ENCODE data around the gene UBTD2. TPM values are rescaled to one million over a fixed set of nuclear protein-coding genes. Genes with fewer than 3 reads are reported as not detected.

The UBTD2 gene
- total and polyA plus RNA-seq, 2 experiments from 2014 or later, result 17.9 to 46.3 TPM

GRCh38 chr5:172243302-172243701 lies 40.3 kb downstream of the UBTD2 start:
- Histone ChIP-seq H3K79me2 (replicated peaks; ENCODE audit: insufficient read depth) (peaks cover 99% of the 10 kb centered on the region), H3K36me3 (ENCODE audit: insufficient read depth) (no peaks in the 10 kb centered on the region), H3K4me3 (no peak overlapping the region), H3K4me1 (ENCODE audit: insufficient read depth) (peaks cover under 1% of the 10 kb centered on the region; the same call in 1 of the 2 replicates), H3K4me2 (no peak overlapping the region), H4K20me1 (replicated peaks; ENCODE audit: insufficient read depth) (peaks cover 44% of the 10 kb centered on the region; the same call in 1 of the 2 replicates), H2AFZ (no peak overlapping the region), H3K27ac (ENCODE audit: low read depth) (no peak overlapping the region), H3F3A (replicated peaks; ENCODE audit: low read depth) (peaks cover 3% of the 10 kb centered on the region), H3K27me3 (ENCODE audit: insufficient read depth) (no peaks in the 10 kb centered on the region), H3K9me2 (ENCODE audit: insufficient read depth) (no peaks in the 10 kb centered on the region)
- TF ChIP-seq POLR2AphosphoS5 (IDR thresholded peaks at IDR 0.05; ENCODE audit: low read depth), result no peak
- no peak for TF ChIP-seq CTCF (conservative IDR thresholded peaks at IDR 0.05; ENCODE audit: low read depth in 2 of 2)
- TF ChIP-seq ZNF331 (CRISPR knock-in tag; IDR thresholded peaks at IDR 0.05; ENCODE audit: low read depth), result no peak
- no peak for TF ChIP-seq ETS1 (IDR thresholded peaks at IDR 0.05)
- TF ChIP-seq CREB1 (CRISPR knock-in tag; IDR thresholded peaks at IDR 0.05; ENCODE audit: low read depth), result no peak
- no peak for TF ChIP-seq ZNF114 (CRISPR knock-in tag; IDR thresholded peaks at IDR 0.05)
- H3K4me1 Mint-ChIP-seq, result peaks cover 9% of the 10 kb centered on the region
- no peak overlapping the region for H3K27ac Mint-ChIP-seq
- peaks cover 8% of the 10 kb centered on the region for H3K27me3 Mint-ChIP-seq (ENCODE audit: insufficient read depth, low read depth, poor library complexity)
- DNase-seq (ENCODE audit: low spot score) (no peak), ATAC-seq (no peak)
- H3K36me3 Mint-ChIP-seq (ENCODE audit: low read depth), result peaks cover 12% of the 10 kb centered on the region; the same call in 2 of the 3 replicates
- no peaks in the 10 kb centered on the region for H3K9me3 Mint-ChIP-seq
- H3K4me3 Mint-ChIP-seq, result no peak overlapping the region

- Mint-ChIP-seq H3K4me1 (peaks cover 33% of the 10 kb centered on the region), H3K4me3 (no peak overlapping the region), H3K36me3 (ENCODE audit: low read depth) (peaks cover 16% of the 10 kb centered on the region; the same call in 2 of the 3 replicates), H3K9me3 (no peaks in the 10 kb centered on the region), H3K27me3 (ENCODE audit: insufficient read depth, low read depth, poor library complexity) (peaks cover 6% of the 10 kb centered on the region), H3K27ac (no peak overlapping the region)
- Histone ChIP-seq H2AFZ (no peak overlapping the region), H4K20me1 (replicated peaks; ENCODE audit: insufficient read depth) (peaks cover 44% of the 10 kb centered on the region), H3K27me3 (ENCODE audit: insufficient read depth) (no peaks in the 10 kb centered on the region), H3F3A (replicated peaks; ENCODE audit: low read depth) (no peaks in the 10 kb centered on the region; the same call in 1 of the 2 replicates), H3K79me2 (replicated peaks; ENCODE audit: insufficient read depth) (peaks cover 92% of the 10 kb centered on the region), H3K36me3 (ENCODE audit: insufficient read depth) (0 out of 2 replicates have a peak, but pooled peaks cover 4% of the 10 kb centered on the region), H3K4me3 (no peak overlapping the region), H3K27ac (ENCODE audit: low read depth) (no peak overlapping the region), H3K9me2 (ENCODE audit: insufficient read depth) (no peaks in the 10 kb centered on the region), H3K4me2 (no peak overlapping the region), H3K4me1 (ENCODE audit: insufficient read depth) (peaks cover 15% of the 10 kb centered on the region)
- ATAC-seq, result no peak
- no peak for DNase-seq (ENCODE audit: low spot score)
- no peak for TF ChIP-seq POLR2AphosphoS5 (IDR thresholded peaks at IDR 0.05; ENCODE audit: low read depth)
- no peak for TF ChIP-seq CTCF (conservative IDR thresholded peaks at IDR 0.05; ENCODE audit: low read depth in 2 of 2)
- TF ChIP-seq EZH2phosphoT487 (IDR thresholded peaks at IDR 0.05; ENCODE audit: unreplicated experiment), result no peak
- TF ChIP-seq ZNF114 (CRISPR knock-in tag; IDR thresholded peaks at IDR 0.05), result no peak
- no peak for TF ChIP-seq JUNB (IDR thresholded peaks at IDR 0.05; ENCODE audit: unreplicated experiment)
- TF ChIP-seq ZNF331 (CRISPR knock-in tag; IDR thresholded peaks at IDR 0.05; ENCODE audit: low read depth), result no peak
- no peak for TF ChIP-seq REST (IDR thresholded peaks at IDR 0.05; ENCODE audit: unreplicated experiment)
These were observed 45.2 kb downstream of the UBTD2 start for GRCh38 chr5:172238334-172238733.

All from GM23338 (cell line).